OCI-LY3 (cell line): ENCODE results near the gene MFAP3.

Source experiments
- H2AFZ ChIP-seq: fragments of 200-600, 300-600 bp; shearing (Covaris generic); 2 replicates; pipeline ENCODE4 v1.6.0; 2014; ENCODE audit warnings: antibody characterized with exemption, low read depth, low read length
- H3K27ac ChIP-seq: fragments of 200-600, 300-600 bp; sonication (generic); 2 replicates; pipeline ENCODE4 v1.5.1; 2014; ENCODE audit warnings: mild to moderate bottlenecking, low read length, moderate library complexity, mixed read lengths
- H3K27me3 ChIP-seq: fragments of 200-600, 300-600 bp; sonication (generic); 2 replicates; pipeline ENCODE4 v1.6.1; 2014; ENCODE audit warnings: low read depth, low read length, mixed read lengths
- H3K36me3 ChIP-seq: fragments of 200-600, 300-600 bp; sonication (generic); replicated peaks from 2 replicates; pipeline ENCODE3; 2014; ENCODE audit warnings: low read depth, low read length, mixed read lengths
- H3K4me1 ChIP-seq: fragments of 300-600, 200-600 bp; sonication (generic); 2 replicates; pipeline ENCODE4 v1.6.1; 2014; ENCODE audit warnings: low read length, mixed read lengths
- H3K4me2 ChIP-seq: fragments of 200-600, 300-600 bp; sonication (generic); 2 replicates; pipeline ENCODE4 v1.6.1; 2014; ENCODE audit warnings: low read length, mixed read lengths
- H3K4me3 ChIP-seq: fragments of 300-600, 200-600 bp; sonication (generic); 2 replicates; pipeline ENCODE4 v1.5.1; 2014; ENCODE audit warnings: antibody characterized with exemption, mild to moderate bottlenecking, low read length, moderate library complexity
- H3K79me2 ChIP-seq: fragments of 300-600, 200-600 bp; shearing (Covaris generic); 2 replicates; pipeline ENCODE4 v1.6.1; 2014; ENCODE audit warnings: mild to moderate bottlenecking, low read length, mixed read lengths
- H3K9ac ChIP-seq: fragments of 300-600, 200-600 bp; shearing (Covaris generic); 2 replicates; pipeline ENCODE4 v1.6.0; 2014; ENCODE audit warnings: mild to moderate bottlenecking, low read length, moderate library complexity
- H3K9me3 ChIP-seq: fragments of 200-600, 300-600 bp; shearing (Covaris generic); 2 replicates; pipeline ENCODE4 v1.6.1; 2014; ENCODE audit warnings: low read length, mixed read lengths; ENCODE audit not compliant: insufficient read depth
- H4K20me1 ChIP-seq: fragments of 200-600, 300-600 bp; sonication (generic); 2 replicates; pipeline ENCODE4 v1.6.1; 2016; ENCODE audit warnings: low read length, mixed read lengths; ENCODE audit not compliant: insufficient read depth
- CTCF ChIP-seq: fragments of 200-600, 300-600 bp; sonication (generic); IDR thresholded peaks from 2 replicates; pipeline ENCODE4 v1.5.1; 2014; ENCODE audit warnings: antibody characterized with exemption, low read length, low read depth
- EZH2phosphoT487 ChIP-seq: fragments of 200-600 bp; shearing (Covaris generic); IDR thresholded peaks from 2 replicates; pipeline ENCODE4 v1.6.1; 2018; ENCODE audit warnings: antibody characterized with exemption, mixed run types, low read depth

MFAP3 gene

GRCh38 chr5:154072414-154073171 lies 33.8 kb downstream of the MFAP3 start:
- H3K27ac ChIP-seq = no peak overlapping the region
- no peaks in the 10 kb centered on the region for H3K27me3 ChIP-seq
- H3K36me3 ChIP-seq = no peaks in the 10 kb centered on the region
- H2AFZ ChIP-seq = peak overlapping the region; percentile 47
- H3K79me2 ChIP-seq = no peaks in the 10 kb centered on the region
- H3K4me3 ChIP-seq = peak overlapping the region; percentile 46
- H4K20me1 ChIP-seq = no peaks in the 10 kb centered on the region
- H3K4me2 ChIP-seq = peak overlapping the region; percentile 83
- H3K4me1 ChIP-seq = 0 out of 2 replicates have a peak, but pooled peaks cover 3% of the 10 kb centered on the region
- H3K9ac ChIP-seq = no peak overlapping the region
- H3K9me3 ChIP-seq = no peaks in the 10 kb centered on the region
- TF ChIP-seq CTCF (peak; percentile 87), EZH2phosphoT487 (no peak)

GRCh38 chr5:154076240-154076922 lies 37.6 kb downstream of the MFAP3 start:
- no peak overlapping the region for H3K4me2 ChIP-seq
- 0 out of 2 replicates have a peak, but pooled peaks cover 3% of the 10 kb centered on the region for H3K4me1 ChIP-seq
- H3K9me3 ChIP-seq = no peaks in the 10 kb centered on the region
- no peaks in the 10 kb centered on the region for H3K36me3 ChIP-seq
- H3K79me2 ChIP-seq = no peaks in the 10 kb centered on the region
- no peaks in the 10 kb centered on the region for H4K20me1 ChIP-seq
- no peak overlapping the region for H2AFZ ChIP-seq
- H3K9ac ChIP-seq = no peak overlapping the region
- TF ChIP-seq EZH2phosphoT487 (no peak), CTCF (no peak)
- no peak overlapping the region for H3K27ac ChIP-seq
- H3K4me3 ChIP-seq = no peak overlapping the region
- H3K27me3 ChIP-seq = no peaks in the 10 kb centered on the region

- no peak overlapping the region for H3K4me3 ChIP-seq
- H3K9ac ChIP-seq = no peak overlapping the region
- no peaks in the 10 kb centered on the region for H3K79me2 ChIP-seq
- H3K9me3 ChIP-seq = no peaks in the 10 kb centered on the region
- no peaks in the 10 kb centered on the region for H3K27me3 ChIP-seq
- no peaks in the 10 kb centered on the region for H3K4me1 ChIP-seq
- H2AFZ ChIP-seq = no peak overlapping the region
- H3K27ac ChIP-seq = no peak overlapping the region
- no peak overlapping the region for H3K4me2 ChIP-seq
- H3K36me3 ChIP-seq = no peaks in the 10 kb centered on the region
- TF ChIP-seq CTCF = no peak
- TF ChIP-seq EZH2phosphoT487 = no peak
- no peaks in the 10 kb centered on the region for H4K20me1 ChIP-seq
Observed at GRCh38 chr5:154077696-154078095, 38.9 kb downstream of the MFAP3 start.

- Histone ChIP-seq H3K79me2 (no peaks in the 10 kb centered on the region), H2AFZ (no peak overlapping the region), H3K9ac (no peak overlapping the region), H3K9me3 (no peaks in the 10 kb centered on the region), H3K36me3 (no peaks in the 10 kb centered on the region), H4K20me1 (no peaks in the 10 kb centered on the region), H3K4me1 (no peaks in the 10 kb centered on the region), H3K27me3 (no peaks in the 10 kb centered on the region), H3K4me3 (no peak overlapping the region), H3K4me2 (no peak overlapping the region), H3K27ac (no peak overlapping the region)
- no peak for TF ChIP-seq CTCF
- TF ChIP-seq EZH2phosphoT487 = no peak
Observed at GRCh38 chr5:154078272-154078671, 39.5 kb downstream of the MFAP3 start.
